ENCODE data around the gene LRRN4. TPM values are rescaled to one million over a fixed set of nuclear protein-coding genes. Genes with fewer than 3 reads are reported as not detected.

LRRN4 gene
- total RNA-seq, 1 experiment from 2014 or later, result not detected

DNA sequence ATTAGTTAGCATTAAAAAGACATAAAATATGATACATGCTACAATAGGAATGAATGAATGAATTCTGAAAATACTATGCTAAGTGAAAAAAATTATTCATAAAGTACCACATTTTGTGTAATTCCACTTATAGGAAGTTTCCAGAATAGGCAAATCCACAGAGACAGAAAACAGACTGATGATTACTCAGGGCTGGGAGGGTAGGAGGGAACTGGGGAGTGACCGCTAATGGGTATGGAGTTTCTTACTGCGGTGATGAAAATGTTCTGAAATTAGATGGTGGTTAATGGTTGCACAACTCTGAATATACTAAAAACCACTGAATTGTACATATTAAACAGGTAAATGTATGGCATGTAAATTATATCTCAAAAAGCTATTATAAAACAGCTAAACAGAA, 46.4 kb upstream of the LRRN4 start:
- Mint-ChIP-seq H3K27ac (ENCODE audit: low read depth, unreplicated experiment) (no peak overlapping the region), H3K4me1 (ENCODE audit: insufficient read depth, unreplicated experiment) (peaks cover 4% of the 10 kb centered on the region), H3K9me3 (ENCODE audit: unreplicated experiment) (no peaks in the 10 kb centered on the region), H3K27me3 (ENCODE audit: insufficient read depth, unreplicated experiment) (no peaks in the 10 kb centered on the region), H3K36me3 (ENCODE audit: insufficient read depth, unreplicated experiment) (peaks cover 59% of the 10 kb centered on the region), H3K4me3 (ENCODE audit: unreplicated experiment) (no peak overlapping the region)
- TF ChIP-seq, protein P1, sequence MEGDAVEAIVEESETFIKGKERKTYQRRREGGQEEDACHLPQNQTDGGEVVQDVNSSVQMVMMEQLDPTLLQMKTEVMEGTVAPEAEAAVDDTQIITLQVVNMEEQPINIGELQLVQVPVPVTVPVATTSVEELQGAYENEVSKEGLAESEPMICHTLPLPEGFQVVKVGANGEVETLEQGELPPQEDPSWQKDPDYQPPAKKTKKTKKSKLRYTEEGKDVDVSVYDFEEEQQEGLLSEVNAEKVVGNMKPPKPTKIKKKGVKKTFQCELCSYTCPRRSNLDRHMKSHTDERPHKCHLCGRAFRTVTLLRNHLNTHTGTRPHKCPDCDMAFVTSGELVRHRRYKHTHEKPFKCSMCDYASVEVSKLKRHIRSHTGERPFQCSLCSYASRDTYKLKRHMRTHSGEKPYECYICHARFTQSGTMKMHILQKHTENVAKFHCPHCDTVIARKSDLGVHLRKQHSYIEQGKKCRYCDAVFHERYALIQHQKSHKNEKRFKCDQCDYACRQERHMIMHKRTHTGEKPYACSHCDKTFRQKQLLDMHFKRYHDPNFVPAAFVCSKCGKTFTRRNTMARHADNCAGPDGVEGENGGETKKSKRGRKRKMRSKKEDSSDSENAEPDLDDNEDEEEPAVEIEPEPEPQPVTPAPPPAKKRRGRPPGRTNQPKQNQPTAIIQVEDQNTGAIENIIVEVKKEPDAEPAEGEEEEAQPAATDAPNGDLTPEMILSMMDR (IDR thresholded peaks at IDR 0.05; ENCODE audit: unreplicated experiment), result no peak
- CTCF ChIA-PET, result interaction anchor here (1.0 to 1.1 kb wide), 2 partner anchors 21 to 23 kb away, joined by 3 to 4 read pairs; no protein-coding TSS in a partner anchor
- no peak for DNase-seq (ENCODE audit: unreplicated experiment)
- intact Hi-C loops (cut with micrococcal nuclease), result no loop called here
- POLR2A ChIA-PET, result interaction anchor here (1.4 to 9.7 kb wide), 3 partner anchors 10 to 21 kb away, joined by 4 to 75 read pairs (median 9); partner anchors contain the start of gene FERMT1
- no TSS peak for BruUV-seq (replicated peaks)

- Mint-ChIP-seq H3K27ac (ENCODE audit: low read depth, unreplicated experiment) (no peak overlapping the region), H3K9me3 (ENCODE audit: unreplicated experiment) (no peaks in the 10 kb centered on the region), H3K4me1 (ENCODE audit: insufficient read depth, unreplicated experiment) (peaks cover 4% of the 10 kb centered on the region), H3K4me3 (ENCODE audit: unreplicated experiment) (no peak overlapping the region), H3K27me3 (ENCODE audit: insufficient read depth, unreplicated experiment) (no peaks in the 10 kb centered on the region), H3K36me3 (ENCODE audit: insufficient read depth, unreplicated experiment) (peaks cover 55% of the 10 kb centered on the region)
- TF ChIP-seq, protein P1 (IDR thresholded peaks at IDR 0.05; ENCODE audit: unreplicated experiment), result no peak
- BruUV-seq (replicated peaks), result no TSS peak
- POLR2A ChIA-PET, result interaction anchor here (2.5 to 9.7 kb wide), 2 partner anchors 9 to 22 kb away, joined by 9 to 75 read pairs; partner anchors contain the start of gene FERMT1
- no peak for DNase-seq (ENCODE audit: unreplicated experiment)
- CTCF ChIA-PET, result interaction anchor here (0.6 to 1.1 kb wide), 2 partner anchors 21 to 530 kb away, joined by 4 read pairs; no protein-coding TSS in a partner anchor
- intact Hi-C loops (cut with micrococcal nuclease), result no loop called here
Measured at GRCh38 chr20:6099819-6100218, 46.0 kb upstream of the LRRN4 start.

GRCh38 chr20:6095409-6095808, 41.5 kb upstream of the LRRN4 start:
- POLR2A ChIA-PET, result interaction anchor here (1.1 to 1.2 kb wide), 2 partner anchors 13 to 31 kb away, joined by 3 to 4 read pairs; no protein-coding TSS in a partner anchor
- TF ChIP-seq, protein P1 (IDR thresholded peaks at IDR 0.05; ENCODE audit: unreplicated experiment), result no peak
- intact Hi-C loops (cut with micrococcal nuclease), result no loop called here
- no peaks in the 10 kb centered on the region for H3K9me3 Mint-ChIP-seq (ENCODE audit: unreplicated experiment)
- CTCF ChIA-PET, result interaction anchor here (0.6 kb wide), 1 partner anchor 514 kb away, joined by 4 read pairs; no protein-coding TSS in a partner anchor
- no peak overlapping the region for H3K27ac Mint-ChIP-seq (ENCODE audit: low read depth, unreplicated experiment)
- no peak for DNase-seq (ENCODE audit: unreplicated experiment)
- no TSS peak for BruUV-seq (replicated peaks)
- no peaks in the 10 kb centered on the region for H3K27me3 Mint-ChIP-seq (ENCODE audit: insufficient read depth, unreplicated experiment)
- peaks cover 60% of the 10 kb centered on the region for H3K36me3 Mint-ChIP-seq (ENCODE audit: insufficient read depth, unreplicated experiment)
- H3K4me1 Mint-ChIP-seq (ENCODE audit: insufficient read depth, unreplicated experiment), result no peaks in the 10 kb centered on the region
- H3K4me3 Mint-ChIP-seq (ENCODE audit: unreplicated experiment), result no peak overlapping the region

DNA sequence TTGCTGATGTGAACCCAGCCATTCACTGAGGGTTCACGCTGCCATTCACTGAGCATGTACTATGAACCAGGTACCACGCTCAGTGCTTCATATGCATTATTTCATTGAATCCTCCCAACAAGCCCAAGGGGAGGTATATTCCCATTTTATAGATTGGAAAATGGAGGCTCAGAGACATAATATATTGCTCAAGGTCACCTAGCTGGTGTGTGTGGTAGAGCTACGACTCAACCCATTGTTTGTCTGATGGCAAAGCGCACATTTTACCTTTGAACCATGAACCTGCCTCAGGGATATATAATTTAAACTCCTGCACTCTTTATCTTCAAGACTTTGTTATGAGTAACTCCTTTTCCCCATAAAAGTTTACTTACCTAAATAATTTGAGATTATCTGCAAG, 40.7 kb upstream of the LRRN4 start:
- BruUV-seq (replicated peaks), result no TSS peak
- intact Hi-C loops (cut with micrococcal nuclease), result no loop called here
- TF ChIP-seq, protein P1 (IDR thresholded peaks at IDR 0.05; ENCODE audit: unreplicated experiment), result no peak

More for the DNA sequence above, 40.7 kb upstream of the LRRN4 start:
- DNase-seq (ENCODE audit: unreplicated experiment), result no peak
- Mint-ChIP-seq H3K4me1 (ENCODE audit: insufficient read depth, unreplicated experiment) (peaks cover 4% of the 10 kb centered on the region), H3K27me3 (ENCODE audit: insufficient read depth, unreplicated experiment) (no peaks in the 10 kb centered on the region), H3K4me3 (ENCODE audit: unreplicated experiment) (no peak overlapping the region), H3K9me3 (ENCODE audit: unreplicated experiment) (no peaks in the 10 kb centered on the region), H3K27ac (ENCODE audit: low read depth, unreplicated experiment) (no peak overlapping the region), H3K36me3 (ENCODE audit: insufficient read depth, unreplicated experiment) (peaks cover 55% of the 10 kb centered on the region)
- ChIA-PET CTCF (interaction anchor here (0.5 to 0.6 kb wide), 2 partner anchors 12 to 1950 kb away, joined by 3 to 5 read pairs; no protein-coding TSS in a partner anchor), POLR2A (interaction anchor here (1.0 kb wide), 1 partner anchor 10 kb away, joined by 3 read pairs; no protein-coding TSS in a partner anchor)

Data from MCF 10A (cell line).